Nephron (organoid): ENCODE results near the gene SPATA2.
A peak's percentile ranks its signal among the peaks of the same experiment; 100 is the strongest.

Experiments
- H3K27ac Mint-ChIP-seq, 3 experiments: 2 replicates each; pipeline ENCODE4 v1.8.0; 2020; ENCODE audit warnings: mixed read lengths in 3 of 3, mild to moderate bottlenecking in 2 of 3, moderate library complexity in 1 of 3
- H3K27me3 Mint-ChIP-seq: 2 replicates; pipeline ENCODE4 v1.8.0; 2021; ENCODE audit warnings: low read depth, mild to moderate bottlenecking, moderate library complexity, mixed read lengths
- H3K36me3 Mint-ChIP-seq: 2 replicates; pipeline ENCODE4 v1.8.0; 2020; ENCODE audit warnings: low read depth, mixed read lengths
- H3K4me1 Mint-ChIP-seq: 2 replicates; pipeline ENCODE4 v1.8.0; 2020; ENCODE audit warnings: mixed read lengths
- H3K4me3 Mint-ChIP-seq, 3 experiments: 2 replicates each; pipeline ENCODE4 v1.8.0; 2020; ENCODE audit warnings: mild to moderate bottlenecking in 3 of 3, mixed read lengths in 3 of 3, moderate library complexity in 2 of 3
- H3K9me3 Mint-ChIP-seq: 2 replicates; pipeline ENCODE4 v1.8.0; 2020; ENCODE audit warnings: mixed read lengths
- TF ChIP-seq, protein P1 (sequence below), 3 experiments: fragments of 200-600 bp; sonication (generic); IDR thresholded peaks; one replicate each; pipeline ENCODE4 v1.5.0; 2021; ENCODE audit warnings: antibody characterized with exemption in 3 of 3; ENCODE audit not compliant: unreplicated experiment in 3 of 3

Gene SPATA2

GRCh38 chr20:49885558-49886332 lies 29.6 kb downstream of the SPATA2 start:
- H3K27me3 Mint-ChIP-seq, result no peaks in the 10 kb centered on the region
- H3K4me3 Mint-ChIP-seq, result no peak overlapping the region
- H3K4me1 Mint-ChIP-seq, result peaks cover 42% of the 10 kb centered on the region
- H3K9me3 Mint-ChIP-seq, result no peaks in the 10 kb centered on the region
- H3K27ac Mint-ChIP-seq, result no peak overlapping the region
- TF ChIP-seq, protein P1, sequence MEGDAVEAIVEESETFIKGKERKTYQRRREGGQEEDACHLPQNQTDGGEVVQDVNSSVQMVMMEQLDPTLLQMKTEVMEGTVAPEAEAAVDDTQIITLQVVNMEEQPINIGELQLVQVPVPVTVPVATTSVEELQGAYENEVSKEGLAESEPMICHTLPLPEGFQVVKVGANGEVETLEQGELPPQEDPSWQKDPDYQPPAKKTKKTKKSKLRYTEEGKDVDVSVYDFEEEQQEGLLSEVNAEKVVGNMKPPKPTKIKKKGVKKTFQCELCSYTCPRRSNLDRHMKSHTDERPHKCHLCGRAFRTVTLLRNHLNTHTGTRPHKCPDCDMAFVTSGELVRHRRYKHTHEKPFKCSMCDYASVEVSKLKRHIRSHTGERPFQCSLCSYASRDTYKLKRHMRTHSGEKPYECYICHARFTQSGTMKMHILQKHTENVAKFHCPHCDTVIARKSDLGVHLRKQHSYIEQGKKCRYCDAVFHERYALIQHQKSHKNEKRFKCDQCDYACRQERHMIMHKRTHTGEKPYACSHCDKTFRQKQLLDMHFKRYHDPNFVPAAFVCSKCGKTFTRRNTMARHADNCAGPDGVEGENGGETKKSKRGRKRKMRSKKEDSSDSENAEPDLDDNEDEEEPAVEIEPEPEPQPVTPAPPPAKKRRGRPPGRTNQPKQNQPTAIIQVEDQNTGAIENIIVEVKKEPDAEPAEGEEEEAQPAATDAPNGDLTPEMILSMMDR (IDR thresholded peaks at IDR 0.05; ENCODE audit: unreplicated experiment in 3 of 3), result no peak
- peaks cover 27% of the 10 kb centered on the region for H3K36me3 Mint-ChIP-seq

GRCh38 chr20:49883246-49883802 lies 32.0 kb downstream of the SPATA2 start:
- peaks cover 28% of the 10 kb centered on the region for H3K36me3 Mint-ChIP-seq
- H3K4me1 Mint-ChIP-seq, result peaks cover 19% of the 10 kb centered on the region
- no peaks in the 10 kb centered on the region for H3K27me3 Mint-ChIP-seq
- H3K4me3 Mint-ChIP-seq, result no peak overlapping the region
- TF ChIP-seq, protein P1 (IDR thresholded peaks at IDR 0.05; ENCODE audit: unreplicated experiment in 3 of 3), result no peak
- no peak overlapping the region for H3K27ac Mint-ChIP-seq
- no peaks in the 10 kb centered on the region for H3K9me3 Mint-ChIP-seq

DNA sequence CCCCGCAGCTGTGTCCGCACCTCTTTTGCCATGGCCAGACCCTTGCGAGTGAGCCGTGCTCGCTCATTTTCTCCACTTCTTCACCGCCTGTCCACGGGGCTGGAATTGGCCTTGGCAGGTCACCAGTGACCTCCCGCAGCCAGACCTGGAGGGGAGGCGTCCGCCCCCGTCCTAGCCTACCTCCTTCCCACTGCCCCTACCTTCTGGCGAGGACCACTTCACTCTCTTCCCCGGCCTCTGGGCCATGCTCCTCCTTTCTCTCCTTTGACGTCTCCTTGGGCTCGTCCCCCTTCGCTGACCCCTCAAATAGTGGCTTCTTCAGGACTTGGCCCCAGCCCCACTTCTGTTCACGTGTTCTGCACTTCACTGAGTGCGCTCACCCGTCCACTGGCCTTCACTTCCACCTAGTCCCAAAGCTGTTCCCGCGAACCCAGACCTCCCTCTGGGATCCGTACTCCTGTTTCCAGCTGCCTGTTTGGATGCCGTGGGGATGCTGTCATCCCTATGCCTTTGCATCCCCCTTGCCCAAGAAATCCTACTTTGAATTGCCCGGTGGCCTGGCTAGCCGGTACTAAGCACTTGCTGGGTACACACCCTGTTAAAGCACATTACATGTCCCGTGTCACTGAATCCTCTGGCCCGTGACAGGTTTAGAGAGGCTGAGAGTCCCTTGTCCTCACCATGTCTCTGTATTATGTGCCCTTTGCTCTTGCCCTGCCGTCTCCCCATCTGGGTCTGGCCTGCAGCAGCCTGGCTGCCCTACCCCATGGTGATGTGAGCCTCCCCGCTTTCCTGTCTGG lies 33.0 kb downstream of the SPATA2 start:
- TF ChIP-seq, protein P1 (IDR thresholded peaks at IDR 0.05; ENCODE audit: unreplicated experiment in 3 of 3), result no peak
- no peaks in the 10 kb centered on the region for H3K27me3 Mint-ChIP-seq
- no peak overlapping the region for H3K4me3 Mint-ChIP-seq
- peaks cover 26% of the 10 kb centered on the region for H3K36me3 Mint-ChIP-seq
- H3K27ac Mint-ChIP-seq, result peak overlapping the region in 1 of 3 experiments; percentile 51
- peaks cover 12% of the 10 kb centered on the region for H3K4me1 Mint-ChIP-seq
- H3K9me3 Mint-ChIP-seq, result no peaks in the 10 kb centered on the region

DNA sequence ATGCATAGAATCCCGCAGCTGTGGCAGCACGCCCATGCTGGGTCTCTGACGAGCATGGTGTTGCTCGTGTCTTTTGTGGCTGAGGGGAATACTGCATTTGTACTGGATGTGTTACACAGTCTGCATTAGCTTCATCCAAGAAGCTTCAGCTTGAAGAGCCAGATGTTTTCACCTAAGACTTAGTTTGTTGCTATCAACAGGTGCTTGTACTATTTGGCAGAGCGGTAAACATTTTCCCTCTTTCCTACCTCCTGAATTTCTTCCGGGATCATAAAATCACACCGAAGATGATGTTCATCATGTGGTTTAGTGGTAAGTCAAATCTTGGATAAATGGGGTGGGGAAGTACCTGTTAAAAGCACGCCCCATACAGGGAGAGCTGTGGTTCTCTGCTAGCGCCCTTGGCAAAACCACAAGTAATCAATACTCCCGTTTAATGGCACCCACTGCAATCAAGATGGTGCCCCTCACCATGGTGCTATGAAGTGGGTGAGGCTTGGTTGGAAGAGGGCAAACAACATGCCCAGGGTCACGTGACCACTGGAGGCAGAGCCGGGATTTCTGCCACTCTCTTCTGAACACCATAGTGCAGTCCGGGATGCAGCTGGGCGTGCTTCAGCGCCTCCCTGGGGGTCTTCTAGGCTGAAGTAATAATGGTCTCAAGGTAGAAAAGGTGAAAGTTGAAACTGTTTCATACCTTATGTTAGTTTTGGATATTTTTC lies 34.4 kb downstream of the SPATA2 start:
- H3K36me3 Mint-ChIP-seq, result peaks cover 22% of the 10 kb centered on the region
- H3K27ac Mint-ChIP-seq, result no peak overlapping the region
- no peaks in the 10 kb centered on the region for H3K27me3 Mint-ChIP-seq
- no peak overlapping the region for H3K4me3 Mint-ChIP-seq
- no peaks in the 10 kb centered on the region for H3K9me3 Mint-ChIP-seq
- no peaks in the 10 kb centered on the region for H3K4me1 Mint-ChIP-seq
- TF ChIP-seq, protein P1 (IDR thresholded peaks at IDR 0.05; ENCODE audit: unreplicated experiment in 3 of 3), result no peak

DNA sequence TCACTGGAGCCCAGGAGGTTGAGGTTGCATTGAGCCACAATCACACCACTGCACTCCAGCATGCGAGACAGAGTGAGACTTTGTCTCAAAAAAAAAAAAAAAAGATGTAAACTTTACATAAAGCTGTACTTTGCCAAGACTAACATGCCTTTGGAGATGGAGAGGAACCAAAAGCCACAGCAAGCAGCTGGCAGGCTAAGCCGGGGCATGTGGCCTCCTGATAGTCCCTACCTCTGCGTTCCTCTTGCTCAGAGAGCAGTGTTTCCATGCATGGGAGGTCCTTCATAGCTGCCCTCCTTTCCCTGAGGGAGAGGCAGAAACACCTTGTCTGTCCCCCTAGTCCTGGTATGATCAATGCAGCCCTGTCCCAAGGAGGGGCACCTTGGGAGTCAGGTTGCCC lies 35.2 kb downstream of the SPATA2 start:
- no peaks in the 10 kb centered on the region for H3K27me3 Mint-ChIP-seq
- no peaks in the 10 kb centered on the region for H3K4me1 Mint-ChIP-seq
- no peaks in the 10 kb centered on the region for H3K9me3 Mint-ChIP-seq
- no peak overlapping the region for H3K4me3 Mint-ChIP-seq
- H3K27ac Mint-ChIP-seq, result no peak overlapping the region
- TF ChIP-seq, protein P1 (IDR thresholded peaks at IDR 0.05; ENCODE audit: unreplicated experiment in 3 of 3), result no peak
- peaks cover 22% of the 10 kb centered on the region for H3K36me3 Mint-ChIP-seq
